Measurements from ENCODE around the gene PDE7B.

The PDE7B gene

DNA sequence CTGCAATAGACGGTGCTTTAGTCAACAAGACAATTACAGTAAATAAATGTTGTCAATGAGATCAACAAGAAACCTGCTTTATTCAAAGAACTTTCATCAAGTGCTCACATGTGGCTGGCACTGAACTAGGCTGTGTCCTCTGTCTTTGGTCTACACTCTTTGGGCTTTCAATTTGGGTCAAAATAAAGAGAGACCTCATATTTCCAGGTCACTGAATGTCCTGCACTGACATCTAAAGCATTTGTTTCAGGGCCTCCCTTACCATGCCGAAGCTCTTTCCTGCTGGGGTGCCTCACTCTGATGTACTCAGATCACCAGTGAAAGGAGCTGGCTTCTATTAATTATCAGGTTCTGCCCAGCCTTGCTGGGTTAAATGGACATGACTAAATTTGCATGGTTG lies 32.0 kb downstream of the PDE7B start:
- H3K4me3 ChIP-seq (ENCODE audit: low read depth, low read length), result no peak overlapping the region
- TF ChIP-seq, protein P1, sequence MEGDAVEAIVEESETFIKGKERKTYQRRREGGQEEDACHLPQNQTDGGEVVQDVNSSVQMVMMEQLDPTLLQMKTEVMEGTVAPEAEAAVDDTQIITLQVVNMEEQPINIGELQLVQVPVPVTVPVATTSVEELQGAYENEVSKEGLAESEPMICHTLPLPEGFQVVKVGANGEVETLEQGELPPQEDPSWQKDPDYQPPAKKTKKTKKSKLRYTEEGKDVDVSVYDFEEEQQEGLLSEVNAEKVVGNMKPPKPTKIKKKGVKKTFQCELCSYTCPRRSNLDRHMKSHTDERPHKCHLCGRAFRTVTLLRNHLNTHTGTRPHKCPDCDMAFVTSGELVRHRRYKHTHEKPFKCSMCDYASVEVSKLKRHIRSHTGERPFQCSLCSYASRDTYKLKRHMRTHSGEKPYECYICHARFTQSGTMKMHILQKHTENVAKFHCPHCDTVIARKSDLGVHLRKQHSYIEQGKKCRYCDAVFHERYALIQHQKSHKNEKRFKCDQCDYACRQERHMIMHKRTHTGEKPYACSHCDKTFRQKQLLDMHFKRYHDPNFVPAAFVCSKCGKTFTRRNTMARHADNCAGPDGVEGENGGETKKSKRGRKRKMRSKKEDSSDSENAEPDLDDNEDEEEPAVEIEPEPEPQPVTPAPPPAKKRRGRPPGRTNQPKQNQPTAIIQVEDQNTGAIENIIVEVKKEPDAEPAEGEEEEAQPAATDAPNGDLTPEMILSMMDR (IDR thresholded peaks at IDR 0.05; ENCODE audit: borderline replicate concordance, insufficient read depth, low read depth, low read length), result no peak

DNA sequence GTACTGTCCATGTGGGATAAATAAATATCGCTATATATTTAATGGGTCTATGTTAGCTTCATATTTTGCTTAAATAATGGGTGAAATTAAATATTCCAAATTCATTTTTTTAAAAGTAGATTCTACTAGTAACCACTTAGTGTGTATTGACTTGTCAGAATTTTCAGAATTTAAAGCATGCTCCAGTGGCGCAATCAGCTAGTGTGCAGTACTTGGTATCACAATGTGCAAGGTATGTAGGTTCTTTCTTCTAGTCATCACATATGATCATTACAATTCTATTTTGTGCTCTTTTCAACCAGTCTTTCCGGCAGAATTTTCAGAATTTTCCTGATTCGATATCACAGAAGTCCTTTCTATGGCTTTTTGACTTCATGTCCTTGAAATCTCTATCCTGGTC lies 32.6 kb downstream of the PDE7B start:
- TF ChIP-seq, protein P1 (IDR thresholded peaks at IDR 0.05; ENCODE audit: borderline replicate concordance, insufficient read depth, low read depth, low read length), result no peak
- no peak overlapping the region for H3K4me3 ChIP-seq (ENCODE audit: low read depth, low read length)

DNA sequence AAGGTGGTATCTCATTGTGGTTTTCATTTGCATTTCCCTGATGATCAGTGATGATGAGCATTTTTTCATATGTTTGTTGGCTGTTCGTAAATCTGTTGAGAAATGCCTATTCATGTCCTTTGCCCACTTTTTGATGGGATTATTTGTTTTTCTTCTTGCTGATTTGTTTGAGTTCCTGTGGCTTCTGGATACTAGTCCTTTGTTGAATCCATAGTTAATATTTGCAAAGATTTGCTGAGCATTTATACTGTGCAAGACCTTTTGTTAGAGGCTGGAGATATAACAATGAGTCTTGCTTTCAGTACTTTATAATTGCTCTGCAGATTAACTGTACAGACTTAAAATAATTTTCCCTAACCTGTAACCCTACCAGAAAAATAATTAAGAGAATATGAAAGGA lies 35.6 kb downstream of the PDE7B start:
- TF ChIP-seq, protein P1 (IDR thresholded peaks at IDR 0.05; ENCODE audit: borderline replicate concordance, insufficient read depth, low read depth, low read length), result no peak
- H3K4me3 ChIP-seq (ENCODE audit: low read depth, low read length), result no peak overlapping the region

DNA sequence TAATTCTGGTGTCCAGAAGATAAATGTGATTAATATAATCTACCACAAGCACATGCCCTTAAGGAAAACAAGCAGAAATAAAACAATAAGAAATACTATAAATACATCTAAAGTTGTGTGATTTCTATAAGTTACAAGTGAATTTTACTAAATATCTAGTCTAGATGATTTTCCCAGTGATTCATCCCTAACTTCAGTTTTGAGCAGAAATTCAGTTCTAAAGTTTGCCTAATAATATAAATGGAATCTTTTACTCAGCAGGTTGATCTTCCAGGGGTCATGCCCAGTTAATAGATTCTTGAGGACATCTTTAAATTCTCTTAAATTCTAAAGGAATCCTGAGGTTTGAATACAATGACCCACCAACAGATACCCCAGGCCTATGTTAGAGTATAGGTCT lies 37.3 kb downstream of the PDE7B start:
- TF ChIP-seq, protein P1 (IDR thresholded peaks at IDR 0.05; ENCODE audit: borderline replicate concordance, insufficient read depth, low read depth, low read length), result no peak
- H3K4me3 ChIP-seq (ENCODE audit: low read depth, low read length), result no peak overlapping the region

DNA sequence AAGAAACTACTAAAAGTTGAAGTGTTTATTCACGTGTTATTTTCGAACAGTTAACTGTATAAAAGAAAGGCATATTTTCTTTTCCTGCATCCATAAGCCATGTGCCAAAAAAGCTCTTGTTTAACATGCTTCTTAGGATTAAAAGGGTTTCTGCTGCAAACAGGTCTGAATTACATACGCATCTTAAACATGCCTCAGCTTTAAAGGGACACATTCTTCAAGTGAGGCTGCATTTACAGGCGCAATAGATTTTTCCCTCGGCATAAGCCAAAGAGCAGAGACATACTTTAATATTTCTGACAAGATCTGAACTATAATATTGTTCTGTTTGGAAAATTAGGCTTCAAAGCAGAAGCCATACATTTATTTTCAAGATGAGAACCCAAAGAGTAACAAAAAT lies 39.4 kb downstream of the PDE7B start:
- no peak overlapping the region for H3K4me3 ChIP-seq (ENCODE audit: low read depth, low read length)
- TF ChIP-seq, protein P1 (IDR thresholded peaks at IDR 0.05; ENCODE audit: borderline replicate concordance, insufficient read depth, low read depth, low read length), result no peak

DNA sequence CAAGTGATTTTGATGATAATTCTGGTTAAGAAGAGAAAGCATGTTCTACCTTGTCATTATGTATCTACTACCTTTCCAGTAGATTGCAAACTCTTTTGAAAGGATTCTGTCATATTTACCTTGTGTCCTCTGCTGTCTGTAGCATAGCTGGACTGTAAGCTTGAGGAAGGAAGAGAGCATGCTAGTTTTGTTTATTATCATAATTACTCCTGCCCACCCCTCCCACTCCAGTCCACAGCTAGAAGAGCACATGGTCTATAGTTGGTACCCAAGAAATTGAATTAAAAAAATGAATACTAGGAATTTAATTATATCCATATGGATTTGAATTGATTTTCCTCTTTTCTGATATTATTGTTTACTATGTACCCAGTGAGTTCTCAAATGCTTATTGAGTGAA lies 40.2 kb downstream of the PDE7B start:
- TF ChIP-seq, protein P1 (IDR thresholded peaks at IDR 0.05; ENCODE audit: borderline replicate concordance, insufficient read depth, low read depth, low read length), result no peak
- H3K4me3 ChIP-seq (ENCODE audit: low read depth, low read length), result no peak overlapping the region

DNA sequence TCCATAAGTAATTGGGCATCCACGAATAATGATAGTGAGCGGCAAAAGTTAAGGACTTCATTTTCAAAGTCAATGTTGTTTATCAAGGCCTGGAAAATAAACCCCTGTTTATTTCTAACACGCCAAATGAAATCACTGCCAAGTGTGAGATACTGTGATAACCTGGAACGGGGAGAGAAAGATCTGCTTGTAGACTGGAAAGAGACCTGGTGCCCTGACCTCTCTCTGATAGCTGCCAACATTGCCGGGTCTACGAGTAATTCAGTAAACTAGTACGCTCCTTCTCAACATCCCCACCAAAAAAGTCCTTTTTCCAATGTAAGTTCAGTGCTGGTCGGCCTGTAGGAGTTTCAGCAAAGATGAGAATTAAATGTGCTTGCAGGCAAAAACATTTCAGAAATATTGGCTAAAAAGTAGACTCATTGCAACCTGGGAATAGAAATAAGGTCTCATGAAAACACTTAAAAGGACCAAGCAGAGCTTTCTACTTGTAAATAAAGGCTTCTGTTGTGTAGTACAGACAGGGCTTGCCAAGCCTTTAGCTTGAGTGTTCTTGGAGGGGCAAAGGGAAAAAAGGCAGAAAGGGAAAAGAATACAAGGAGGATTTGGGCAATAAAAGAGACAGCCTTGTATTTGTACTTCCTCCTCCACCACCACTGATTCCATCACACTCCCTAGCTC lies 43.9 kb downstream of the PDE7B start:
- TF ChIP-seq, protein P1 (IDR thresholded peaks at IDR 0.05; ENCODE audit: borderline replicate concordance, insufficient read depth, low read depth, low read length), result no peak

More for the DNA sequence above, 43.9 kb downstream of the PDE7B start:
- H3K4me3 ChIP-seq (ENCODE audit: low read depth, low read length), result no peak overlapping the region

Data from GM12875 (cell line).